Spinal cord (tissue), 10 donors: ENCODE measurements around the gene PLA2G2D. TPM values are rescaled to one million over a fixed set of nuclear protein-coding genes. Genes with fewer than 3 reads are reported as not detected.
"Not testable (repeated sequence)": the region's sequence is repeated elsewhere in the genome, so short reads cannot be mapped to it uniquely, and the experiment has no call there.

Experiments
- DNase-seq, 6 donors: peaks; one replicate each; pipeline versions ENCODE4 v3.0.0 to v3.0.0-alpha.2; 2013 to 2015; ENCODE audit warnings: low spot score in 6 of 6, low read depth in 4 of 6
- H3K27ac ChIP-seq: one replicate; pipeline ENCODE4 v1.5.1; 2013; ENCODE audit warnings: low read depth, low read length, control low read depth
- H3K27me3 ChIP-seq: one replicate; pipeline ENCODE4 v1.6.1; 2013; ENCODE audit warnings: low read length; ENCODE audit not compliant: control insufficient read depth, insufficient read depth
- H3K36me3 ChIP-seq: one replicate; pipeline ENCODE4 v1.6.1; 2013; ENCODE audit warnings: low read length; ENCODE audit not compliant: control insufficient read depth, insufficient read depth
- H3K4me1 ChIP-seq: one replicate; pipeline ENCODE4 v1.6.1; 2013; ENCODE audit warnings: low read length; ENCODE audit not compliant: control insufficient read depth, insufficient read depth
- H3K4me3 ChIP-seq: one replicate; pipeline ENCODE4 v1.5.1; 2013; ENCODE audit warnings: low read depth, low read length, control low read depth
- H3K9me3 ChIP-seq: one replicate; pipeline ENCODE4 v1.6.1; 2013; ENCODE audit warnings: low read length; ENCODE audit not compliant: control insufficient read depth, insufficient read depth
- WGBS: methylation state at CpG from one replicate; pipeline ENCODE4 v1.1.5; 2013; ENCODE audit warnings: missing lambda C conversion rate; ENCODE audit not compliant: insufficient coverage; 5-methylcytosine and 5-hydroxymethylcytosine counted together
- polyA plus RNA-seq, 2 donors: library from polyadenylated mRNA; unstranded; fragments of 120-200 nt; gene quantifications; one replicate each; pipeline ENCODE4 v1.2.1, GENCODE V29; 2013; ENCODE audit not compliant: insufficient read length in 2 of 2
- total RNA-seq, 2 donors: library from RNA; depleted of rRNA in 1 of 2; stranded (reverse); fragments of 120-200 nt in 1 of 2; fragments of >200 nt in 1 of 2; gene quantifications; one replicate each; pipeline versions ENCODE4 v1.2.3 to v1.2.4, GENCODE V29; 2013 to 2014
- donor health status: healthy.

The PLA2G2D gene
- total and polyA plus RNA-seq, 4 donors: 0.10 to 0.18 TPM; not detected in 2

- H3K36me3 ChIP-seq: no peaks in the 10 kb centered on the region
- H3K27me3 ChIP-seq: no peaks in the 10 kb centered on the region
- no peaks in the 10 kb centered on the region for H3K9me3 ChIP-seq
- 95% methylated on average over 3 of the region's 4 CpGs for WGBS
- no peaks in the 10 kb centered on the region for H3K4me1 ChIP-seq
- DNase-seq: no peak
- H3K4me3 ChIP-seq: no peak overlapping the region
- H3K27ac ChIP-seq: no peak overlapping the region
Measured at GRCh38 chr1:20137055-20137454, 17.7 kb upstream of the PLA2G2D start.

- Histone ChIP-seq H3K36me3 (no peaks in the 10 kb centered on the region), H3K27me3 (no peaks in the 10 kb centered on the region), H3K4me3 (no peak overlapping the region), H3K9me3 (no peaks in the 10 kb centered on the region), H3K4me1 (no peaks in the 10 kb centered on the region), H3K27ac (no peak overlapping the region)
- DNase-seq: no peak
- 92% methylated on average over 3 of the region's 3 CpGs for WGBS
Measured at GRCh38 chr1:20136249-20136648, 16.9 kb upstream of the PLA2G2D start.

GRCh38 chr1:20134995-20135394 lies 15.7 kb upstream of the PLA2G2D start:
- Histone ChIP-seq H3K27ac (no peak overlapping the region), H3K9me3 (no peaks in the 10 kb centered on the region), H3K27me3 (no peaks in the 10 kb centered on the region), H3K36me3 (no peaks in the 10 kb centered on the region), H3K4me3 (no peak overlapping the region), H3K4me1 (no peaks in the 10 kb centered on the region)
- DNase-seq: no peak
- no CpG with 5 or more reads among the region's 3 CpGs for WGBS

GRCh38 chr1:20130518-20130917 lies 11.2 kb upstream of the PLA2G2D start:
- H3K27me3 ChIP-seq, H3K9me3 ChIP-seq, DNase-seq, H3K36me3 ChIP-seq, H3K4me3 ChIP-seq, H3K4me1 ChIP-seq, H3K27ac ChIP-seq: not testable (repeated sequence)
- WGBS: 100% methylated on average over 1 of the region's 3 CpGs

GRCh38 chr1:20126806-20127440 lies 7.6 kb upstream of the PLA2G2D start:
- 94% methylated on average over 10 of the region's 10 CpGs for WGBS
- Histone ChIP-seq H3K9me3 (peaks cover 4% of the 10 kb centered on the region), H3K27ac (no peak overlapping the region), H3K36me3 (no peaks in the 10 kb centered on the region), H3K4me3 (no peak overlapping the region), H3K27me3 (no peaks in the 10 kb centered on the region), H3K4me1 (no peaks in the 10 kb centered on the region)
- DNase-seq: no peak

- Histone ChIP-seq H3K4me1 (no peaks in the 10 kb centered on the region), H3K27ac (no peak overlapping the region), H3K36me3 (no peaks in the 10 kb centered on the region), H3K4me3 (no peak overlapping the region), H3K27me3 (no peaks in the 10 kb centered on the region), H3K9me3 (peaks cover 4% of the 10 kb centered on the region)
- 85% methylated on average over 7 of the region's 9 CpGs for WGBS
- DNase-seq: no peak
Measured at GRCh38 chr1:20126041-20126805, 6.9 kb upstream of the PLA2G2D start.

- Histone ChIP-seq H3K36me3 (no peaks in the 10 kb centered on the region), H3K4me3 (no peak overlapping the region), H3K4me1 (no peaks in the 10 kb centered on the region), H3K9me3 (peaks cover 4% of the 10 kb centered on the region), H3K27ac (no peak overlapping the region), H3K27me3 (no peaks in the 10 kb centered on the region)
- 45% methylated on average over 5 of the region's 10 CpGs for WGBS
- no peak for DNase-seq
Measured at GRCh38 chr1:20125100-20125499, 5.8 kb upstream of the PLA2G2D start.

- Histone ChIP-seq H3K36me3 (no peaks in the 10 kb centered on the region), H3K4me3 (no peak overlapping the region), H3K27me3 (no peaks in the 10 kb centered on the region), H3K4me1 (no peaks in the 10 kb centered on the region), H3K27ac (no peak overlapping the region), H3K9me3 (peaks cover 2% of the 10 kb centered on the region)
- 87% methylated on average over 4 of the region's 7 CpGs for WGBS
- no peak for DNase-seq
Measured at GRCh38 chr1:20124456-20125057, 5.2 kb upstream of the PLA2G2D start.

GRCh38 chr1:20123722-20124455 lies 4.6 kb upstream of the PLA2G2D start:
- Histone ChIP-seq H3K36me3 (no peaks in the 10 kb centered on the region), H3K27ac (no peak overlapping the region), H3K9me3 (no peaks in the 10 kb centered on the region), H3K27me3 (no peaks in the 10 kb centered on the region), H3K4me1 (no peaks in the 10 kb centered on the region), H3K4me3 (no peak overlapping the region)
- no CpG with 5 or more reads among the region's 10 CpGs for WGBS
- no peak for DNase-seq
